GM18909 (cell line): ENCODE measurements around the gene TMEM63A.

Source experiments
- ATAC-seq: cut with Tn5 transposase; IDR thresholded peaks from one replicate; pipeline ENCODE4 v1.9.1; 2021; ENCODE audit warnings: mild to moderate bottlenecking; ENCODE audit not compliant: unreplicated experiment, poor library complexity

TMEM63A gene

DNA sequence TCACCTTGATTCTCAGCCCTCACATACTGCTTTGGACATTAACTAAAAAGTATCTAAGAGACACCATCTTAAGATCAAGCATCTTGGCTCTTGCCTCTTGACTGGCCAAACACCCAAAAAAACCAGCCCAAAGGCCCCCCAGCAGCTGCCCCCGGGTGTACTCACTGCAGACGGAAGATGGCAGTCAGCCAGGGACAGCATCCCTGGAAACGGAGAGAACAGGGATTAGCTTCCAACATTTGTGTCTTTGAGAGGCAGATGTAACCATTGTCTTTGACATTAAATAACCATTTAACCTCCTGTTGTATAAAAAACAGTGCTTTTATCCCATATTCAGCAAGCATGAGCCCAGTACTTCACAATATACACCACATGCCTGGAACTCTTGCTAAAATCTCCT, 11.3 kb downstream of the TMEM63A start:
- ATAC-seq: no peak

DNA sequence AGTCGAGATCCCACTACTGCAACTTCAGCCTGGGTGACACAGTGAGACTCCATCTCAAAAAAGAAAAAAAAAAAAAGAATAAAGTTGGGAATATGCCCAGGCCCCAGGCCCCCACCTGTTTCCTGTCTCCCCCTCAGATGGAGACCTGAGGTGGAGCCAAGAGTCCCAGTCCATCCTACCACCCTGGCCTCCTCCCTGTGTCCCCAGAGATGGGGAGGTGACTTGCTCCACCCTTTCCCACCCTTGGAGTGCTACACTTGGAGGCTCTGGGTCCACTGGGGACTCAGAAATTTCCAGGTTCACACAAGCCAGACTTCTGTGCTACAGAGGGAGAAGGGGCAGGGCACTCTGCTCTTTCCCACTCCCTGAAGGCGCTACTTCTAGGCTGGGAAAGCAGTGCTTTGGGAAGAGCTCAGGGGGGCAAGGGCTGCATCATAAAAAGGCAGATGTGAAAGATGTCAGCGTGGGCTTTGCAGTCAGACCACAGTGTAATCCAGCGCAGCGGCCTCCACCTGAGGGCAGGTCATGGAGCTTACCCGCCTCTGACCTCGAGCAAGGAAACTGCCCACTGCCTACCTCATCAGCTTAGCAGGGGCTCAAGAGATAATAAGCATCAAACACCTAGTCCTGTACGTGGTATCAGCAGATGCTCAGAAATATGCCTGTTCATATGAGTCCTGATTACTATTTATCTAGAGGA, 13.4 kb downstream of the TMEM63A start:
- no peak for ATAC-seq

DNA sequence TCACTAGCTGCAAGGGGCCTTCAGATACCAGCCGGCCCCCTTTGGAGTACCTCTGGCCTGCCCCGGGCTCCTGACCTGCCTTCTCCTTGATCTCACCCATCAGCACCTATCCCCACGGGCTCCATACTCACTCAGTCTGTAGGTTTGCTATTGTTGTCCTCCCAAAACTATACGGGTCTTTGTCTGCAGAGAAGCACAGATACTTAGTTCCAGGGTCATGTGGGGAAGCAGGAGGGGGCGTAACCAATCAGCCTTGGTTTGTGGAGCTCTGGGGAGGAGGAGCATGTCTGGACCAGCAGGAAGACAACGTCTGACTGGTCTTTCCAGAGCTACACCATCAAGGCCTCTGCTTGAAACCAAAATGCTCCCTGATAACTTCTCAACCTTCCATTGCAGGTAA, 15.2 kb downstream of the TMEM63A start:
- no peak for ATAC-seq

DNA sequence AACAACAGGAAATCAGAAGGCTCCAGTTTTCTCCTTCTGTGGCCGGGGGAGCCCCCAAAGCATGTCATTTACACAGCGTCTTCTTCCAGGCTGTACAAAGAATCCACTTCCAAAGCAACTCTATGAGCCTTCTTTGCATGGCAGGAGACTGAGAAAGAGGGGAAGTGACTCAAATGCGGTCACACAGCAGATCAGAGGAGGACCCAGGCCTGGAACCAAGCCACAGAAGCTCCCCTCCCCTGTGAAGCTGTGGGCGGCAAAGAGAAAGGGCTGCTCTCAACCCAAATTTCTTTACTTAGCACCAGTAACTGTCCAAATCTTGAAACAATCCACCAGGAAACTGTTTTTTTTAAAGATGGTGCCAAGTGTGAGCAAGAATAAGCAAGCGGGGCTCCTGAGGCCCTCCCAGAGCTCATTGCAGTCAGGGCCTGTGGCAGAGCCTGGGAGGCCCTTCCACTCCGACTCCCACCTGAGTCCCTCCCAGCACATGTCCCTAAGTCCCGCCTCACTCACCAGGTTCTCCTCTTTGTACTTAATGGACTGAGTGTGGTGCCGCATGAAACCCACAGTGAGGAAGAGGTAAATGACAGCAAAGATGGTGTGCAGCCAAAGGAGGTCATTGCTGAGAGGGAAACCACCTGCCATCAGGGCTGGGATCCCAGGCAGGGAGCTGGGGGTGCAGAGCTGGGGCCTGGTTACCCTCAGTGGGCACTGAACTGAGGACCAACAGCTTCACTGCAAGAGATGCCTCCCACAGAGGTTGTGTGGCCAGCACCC, 15.9 kb downstream of the TMEM63A start:
- no peak for ATAC-seq

DNA sequence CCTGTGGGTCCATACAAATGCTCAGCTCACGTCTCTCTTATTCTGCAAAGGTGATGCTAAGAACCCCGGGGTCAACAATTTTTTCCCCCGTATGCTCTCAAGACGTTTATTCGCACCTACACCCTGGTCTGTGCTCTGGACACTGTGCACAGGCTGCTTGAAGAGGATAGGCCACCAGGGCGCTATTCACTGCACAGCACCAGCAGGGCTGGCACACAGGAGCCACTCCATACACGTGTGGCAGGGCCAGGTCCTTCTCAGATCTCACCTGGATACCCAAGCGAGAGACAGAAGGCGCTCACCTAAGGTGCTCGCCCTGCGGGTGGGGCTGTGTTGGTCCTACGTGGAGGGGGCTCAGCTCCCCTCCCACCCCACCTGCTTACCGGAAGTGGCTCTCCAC, 16.7 kb downstream of the TMEM63A start:
- no peak for ATAC-seq

DNA sequence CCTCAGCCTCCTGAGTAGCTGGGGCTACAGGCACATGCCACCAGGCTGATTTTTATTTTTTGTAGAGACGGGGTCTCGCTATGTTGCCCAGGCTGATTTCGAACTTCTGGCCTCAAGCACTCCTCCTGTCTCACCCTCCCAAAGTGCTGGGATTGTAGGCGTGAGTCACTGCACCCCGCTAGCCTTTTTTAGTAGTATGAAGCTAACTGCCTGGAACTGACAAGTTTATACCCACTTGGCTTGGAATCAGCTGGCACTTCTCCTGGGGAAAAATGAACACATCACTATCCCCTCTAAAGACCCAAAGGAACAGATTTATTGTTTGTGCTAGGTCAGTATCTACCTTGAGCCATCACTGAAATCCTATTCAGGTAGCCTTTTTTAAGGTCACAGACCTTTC, 19.0 kb downstream of the TMEM63A start:
- ATAC-seq: no peak

DNA sequence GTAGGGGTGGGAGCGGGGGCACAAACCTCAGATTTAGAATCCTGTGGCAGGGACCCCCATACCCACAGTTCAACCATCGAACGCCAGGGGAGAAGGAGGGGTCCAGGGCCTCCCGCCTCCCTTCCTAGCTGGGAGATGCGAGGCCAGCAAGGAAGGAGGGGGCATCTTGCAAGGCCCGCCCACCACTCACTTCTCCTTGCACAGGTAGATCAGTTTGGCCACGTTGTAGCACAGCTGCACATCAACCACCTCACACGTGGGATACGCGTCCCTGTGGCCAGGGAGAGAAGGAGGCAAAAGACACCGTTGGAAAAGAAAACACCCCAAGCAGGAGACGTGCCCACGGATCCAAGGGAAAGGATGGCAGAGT, 19.6 kb downstream of the TMEM63A start:
- no peak for ATAC-seq

DNA sequence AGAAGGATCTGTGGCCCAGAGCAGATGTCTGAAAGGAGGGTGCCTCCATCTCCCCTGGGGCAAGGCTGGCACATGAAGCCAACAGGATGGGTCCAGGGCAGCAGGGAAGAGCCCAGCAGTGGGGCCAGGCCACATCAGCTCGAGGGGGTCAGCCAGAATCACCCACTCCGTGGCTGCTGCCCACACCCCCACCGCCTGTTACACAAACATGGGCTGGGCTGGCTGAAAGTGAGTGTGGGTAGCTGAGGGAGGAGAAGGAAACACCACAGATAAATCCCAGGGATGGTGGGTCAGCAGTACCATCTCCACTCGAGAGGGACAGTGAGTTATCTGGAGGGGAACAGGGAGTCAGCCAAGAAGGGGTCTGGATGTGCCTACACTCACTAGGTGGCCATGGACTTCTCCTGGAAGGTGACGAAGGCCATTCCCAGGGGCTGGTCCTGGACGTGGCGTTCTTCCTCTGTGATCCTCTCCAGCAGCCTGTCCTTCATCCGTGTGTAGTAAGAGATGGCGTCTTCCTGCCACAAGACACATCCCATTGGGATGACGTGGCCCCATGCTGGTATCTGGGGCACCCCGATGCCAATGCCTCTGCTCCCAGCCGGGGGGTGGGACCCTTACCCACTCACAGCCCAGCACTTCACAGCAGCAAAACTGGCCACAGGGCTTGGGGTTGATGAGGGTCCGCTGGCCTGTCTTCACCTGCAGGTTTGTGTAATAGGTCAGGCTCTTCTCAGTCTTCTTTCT, 20.2 kb downstream of the TMEM63A start:
- ATAC-seq: no peak

DNA sequence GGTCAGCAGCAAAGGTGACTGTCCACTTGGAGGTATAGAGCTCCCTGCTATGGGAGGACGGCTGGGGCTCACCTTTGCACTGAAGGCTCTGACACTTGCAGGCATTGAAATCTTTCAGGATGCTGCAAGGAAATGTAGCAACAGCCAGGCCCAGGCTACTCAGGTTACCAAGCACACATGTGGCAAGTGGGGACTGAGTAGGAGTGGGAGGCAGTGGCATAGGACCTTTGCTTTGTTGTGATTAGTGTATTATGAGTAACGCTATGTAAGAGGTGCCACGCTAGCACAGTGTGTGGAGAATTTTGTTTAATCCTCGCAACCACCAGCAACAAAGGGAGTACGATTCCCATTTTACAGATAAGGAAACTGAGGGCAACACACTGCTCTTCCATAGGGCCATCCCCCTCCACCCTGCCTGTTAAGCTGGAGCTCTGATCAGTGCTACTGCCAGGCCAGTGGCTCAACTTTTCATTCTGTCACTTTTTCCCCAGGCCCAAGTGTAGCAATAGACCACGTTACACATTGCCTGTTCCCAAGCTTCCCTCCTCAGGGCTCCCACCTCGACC, 21.2 kb downstream of the TMEM63A start:
- ATAC-seq: no peak

DNA sequence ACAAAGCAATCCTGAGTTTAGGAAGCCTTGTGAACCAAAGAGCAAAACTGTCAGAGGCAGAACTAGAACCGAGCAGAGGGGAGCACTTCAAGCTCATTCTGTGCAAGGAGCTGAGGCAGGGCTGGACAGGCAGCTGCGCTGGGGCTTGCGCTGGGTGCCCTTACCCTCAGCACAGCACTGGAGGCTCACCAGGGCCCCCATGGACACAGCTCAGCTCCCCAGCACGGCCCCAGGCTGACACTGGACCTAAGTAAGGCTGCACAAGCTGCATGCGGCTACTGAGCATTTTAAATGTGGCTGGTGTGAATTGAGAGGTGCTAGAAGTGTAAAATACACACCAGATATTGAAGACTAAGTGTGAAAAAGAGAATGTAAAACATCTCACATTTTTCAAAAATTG, 22.1 kb downstream of the TMEM63A start:
- ATAC-seq: no peak

DNA sequence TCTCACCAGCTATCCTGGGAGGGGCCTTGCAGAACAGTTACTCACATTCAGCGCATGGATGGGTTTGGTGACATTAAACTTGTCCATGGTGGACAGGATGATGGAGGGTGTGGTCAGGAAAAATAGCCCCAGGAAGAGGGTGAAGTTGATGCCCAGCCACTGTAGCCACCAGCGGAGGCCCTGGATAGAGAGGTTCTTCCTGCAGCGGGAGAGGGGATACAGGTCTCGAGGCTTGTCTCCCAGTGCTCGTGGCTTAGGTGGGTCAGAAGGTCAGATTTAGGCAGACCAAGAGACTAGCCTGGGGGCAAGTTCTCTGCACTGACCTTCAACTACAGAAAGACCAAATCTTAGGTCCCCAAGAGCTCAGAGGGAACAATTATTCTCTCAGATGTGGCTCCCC, 23.0 kb downstream of the TMEM63A start:
- no peak for ATAC-seq

DNA sequence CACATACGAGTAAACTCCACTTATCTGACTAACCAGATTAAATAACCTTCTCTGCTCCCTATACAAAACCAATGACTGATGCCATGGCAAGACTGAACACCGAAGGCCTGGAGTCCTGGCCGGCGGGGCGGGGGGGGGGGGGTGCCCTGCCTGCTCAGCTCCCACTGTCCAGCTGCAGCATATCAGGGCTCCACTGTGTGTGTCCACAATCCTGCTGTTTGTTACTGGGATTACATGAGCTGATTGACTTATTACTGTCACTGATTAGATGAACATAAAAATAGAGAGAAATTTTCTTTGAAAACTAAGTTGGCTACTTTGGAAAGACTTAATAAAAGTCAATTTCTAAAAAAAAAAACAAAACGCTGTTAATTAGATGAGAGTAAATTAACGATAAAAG, 24.9 kb downstream of the TMEM63A start:
- no peak for ATAC-seq

DNA sequence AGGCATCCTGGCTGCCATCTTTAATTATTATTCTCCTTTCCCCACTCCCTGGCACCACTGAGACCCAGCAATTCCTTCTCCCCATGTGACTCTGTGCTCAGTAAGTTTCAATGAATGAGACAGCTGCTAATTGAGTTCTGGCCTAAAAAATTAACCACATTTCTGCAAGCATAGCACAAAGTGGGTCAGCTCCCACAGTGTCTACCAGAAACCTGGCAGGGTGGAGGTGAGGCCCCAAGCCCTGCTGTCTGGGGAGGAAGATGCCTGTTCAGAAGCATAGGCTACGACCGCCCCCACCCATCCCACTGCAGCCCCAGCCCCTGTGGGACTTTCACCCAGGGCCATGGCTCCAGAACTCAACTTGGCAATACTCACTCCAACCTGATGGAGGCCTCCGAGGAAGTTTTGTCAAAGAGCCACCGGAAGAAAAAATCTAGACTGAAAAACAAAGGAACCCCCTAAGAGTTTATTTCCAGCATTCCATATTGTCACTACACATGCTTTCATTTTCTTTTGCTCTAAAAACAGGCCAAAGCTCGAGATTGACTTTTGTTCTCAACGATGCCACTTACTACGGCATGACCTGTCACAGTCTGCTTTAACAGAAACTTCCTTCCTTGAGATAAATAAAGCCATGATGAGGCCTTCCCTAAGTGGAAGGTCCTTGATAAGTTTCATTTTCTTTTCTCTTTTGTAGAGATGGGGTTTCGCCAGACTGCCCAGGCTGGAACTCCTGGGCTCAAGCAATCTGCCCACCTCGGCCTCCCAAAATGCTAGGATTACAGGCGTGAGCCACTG, 26.5 kb downstream of the TMEM63A start:
- no peak for ATAC-seq

DNA sequence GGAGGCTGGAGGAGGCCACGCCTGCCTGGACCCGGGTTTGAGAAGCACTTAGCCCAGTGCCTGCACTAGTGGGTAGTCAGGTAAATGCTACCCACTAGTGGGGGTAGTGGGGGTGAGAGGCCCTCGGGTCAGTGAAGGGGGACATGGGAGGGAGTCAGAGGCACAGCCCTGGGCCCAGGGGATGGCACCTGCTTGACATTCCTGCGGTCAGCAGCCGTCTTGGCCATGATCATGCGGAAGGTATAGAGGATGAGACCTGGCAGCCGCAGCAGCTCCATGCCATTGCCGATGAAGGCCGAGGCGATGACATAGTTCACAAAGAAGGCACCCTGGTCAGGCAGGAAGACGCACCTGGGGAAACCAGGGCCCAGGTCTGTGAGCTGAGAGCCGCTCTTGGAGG, 28.7 kb downstream of the TMEM63A start:
- ATAC-seq: no peak

DNA sequence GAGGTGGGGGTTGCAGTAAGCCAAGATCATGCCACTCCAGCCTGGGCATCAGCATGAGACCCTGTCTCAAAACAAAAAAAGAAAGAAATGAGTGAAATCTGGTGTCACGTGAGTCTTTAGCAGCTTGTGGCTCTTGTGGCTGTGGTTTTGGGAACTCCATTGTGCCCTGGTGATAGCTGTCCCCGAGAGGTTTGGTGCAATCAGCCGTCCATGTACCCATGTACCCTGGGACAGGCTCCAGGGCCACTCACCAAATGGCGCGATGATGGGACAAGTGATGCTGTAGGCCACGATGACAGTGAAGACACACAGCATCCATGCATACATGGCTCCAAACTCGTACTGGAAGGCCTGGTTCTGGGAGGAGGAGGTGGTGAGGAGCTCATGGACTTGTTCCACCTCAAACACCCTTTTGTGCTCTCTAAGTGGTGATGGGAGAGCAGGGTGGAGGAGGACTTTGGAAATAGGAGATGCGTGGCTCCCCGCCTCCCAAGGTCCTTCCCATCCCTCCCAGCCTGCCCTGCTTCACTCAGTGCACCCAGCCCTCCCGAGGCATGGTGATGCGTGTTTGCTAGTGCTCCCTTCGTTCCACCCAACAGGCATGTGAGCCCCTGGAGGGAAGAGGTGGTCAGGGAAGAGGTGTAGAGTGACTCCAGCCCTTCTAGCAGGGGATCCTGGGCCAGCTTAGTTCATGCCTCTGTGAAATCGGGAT, 29.6 kb downstream of the TMEM63A start:
- ATAC-seq: no peak

DNA sequence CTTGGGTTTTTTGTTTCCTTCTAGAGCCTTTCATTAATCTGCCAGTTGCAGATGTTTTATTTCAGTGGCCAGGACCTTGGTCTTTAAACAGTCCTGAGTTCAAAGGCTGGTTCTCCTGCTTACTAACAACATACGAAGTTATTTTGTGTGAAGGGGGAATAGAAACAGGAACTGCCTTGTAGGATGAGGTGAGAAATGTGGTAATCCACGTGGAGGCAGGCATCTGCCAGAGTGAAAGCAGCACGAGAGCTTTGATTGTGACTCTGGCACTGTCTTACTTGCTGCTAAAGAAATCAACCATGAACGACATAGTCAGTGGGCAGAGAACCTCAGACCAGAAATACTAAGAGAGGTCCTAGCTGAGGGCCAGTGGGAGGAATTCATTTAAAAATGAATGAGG, 30.4 kb downstream of the TMEM63A start:
- ATAC-seq: peak; percentile 67

DNA sequence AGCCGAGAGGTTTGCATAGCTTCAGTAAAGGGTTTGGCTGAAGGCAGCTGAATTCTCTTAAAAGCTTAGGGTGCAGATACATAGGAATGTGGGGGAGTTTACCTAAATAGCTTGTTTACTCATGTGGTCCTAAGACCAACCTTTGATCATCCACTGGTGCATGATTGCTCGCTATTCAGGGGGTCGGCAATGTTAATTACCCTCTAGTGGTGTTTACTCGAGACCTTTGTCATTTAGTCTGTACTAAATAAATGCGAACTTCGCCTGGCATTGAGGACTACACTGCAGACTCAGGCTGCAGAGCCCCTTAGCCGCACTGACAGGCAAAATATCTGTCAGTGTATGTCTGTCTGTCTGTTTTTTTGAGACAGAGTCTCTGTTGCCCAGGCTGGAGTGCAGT, 31.8 kb downstream of the TMEM63A start:
- no peak for ATAC-seq

DNA sequence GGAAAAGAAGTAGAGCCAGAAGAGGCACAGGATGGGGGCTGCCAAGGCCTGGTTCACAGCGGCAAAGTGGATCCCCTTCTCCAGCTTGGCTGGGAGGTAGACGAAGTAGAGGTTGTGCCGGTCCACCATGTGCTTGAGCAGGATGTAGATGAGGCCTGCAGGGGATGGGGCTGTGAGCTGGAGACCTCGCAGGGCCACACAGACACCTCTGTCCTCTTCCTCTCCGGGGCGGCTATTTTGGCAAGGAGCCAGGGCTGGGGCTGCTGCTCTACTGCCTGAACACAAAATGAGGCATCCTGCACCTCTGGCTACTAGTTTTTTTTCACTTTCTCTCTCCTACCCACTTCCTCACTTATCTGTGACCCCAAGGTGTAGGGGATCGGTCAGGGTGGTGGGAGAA, 32.3 kb downstream of the TMEM63A start:
- ATAC-seq: no peak

DNA sequence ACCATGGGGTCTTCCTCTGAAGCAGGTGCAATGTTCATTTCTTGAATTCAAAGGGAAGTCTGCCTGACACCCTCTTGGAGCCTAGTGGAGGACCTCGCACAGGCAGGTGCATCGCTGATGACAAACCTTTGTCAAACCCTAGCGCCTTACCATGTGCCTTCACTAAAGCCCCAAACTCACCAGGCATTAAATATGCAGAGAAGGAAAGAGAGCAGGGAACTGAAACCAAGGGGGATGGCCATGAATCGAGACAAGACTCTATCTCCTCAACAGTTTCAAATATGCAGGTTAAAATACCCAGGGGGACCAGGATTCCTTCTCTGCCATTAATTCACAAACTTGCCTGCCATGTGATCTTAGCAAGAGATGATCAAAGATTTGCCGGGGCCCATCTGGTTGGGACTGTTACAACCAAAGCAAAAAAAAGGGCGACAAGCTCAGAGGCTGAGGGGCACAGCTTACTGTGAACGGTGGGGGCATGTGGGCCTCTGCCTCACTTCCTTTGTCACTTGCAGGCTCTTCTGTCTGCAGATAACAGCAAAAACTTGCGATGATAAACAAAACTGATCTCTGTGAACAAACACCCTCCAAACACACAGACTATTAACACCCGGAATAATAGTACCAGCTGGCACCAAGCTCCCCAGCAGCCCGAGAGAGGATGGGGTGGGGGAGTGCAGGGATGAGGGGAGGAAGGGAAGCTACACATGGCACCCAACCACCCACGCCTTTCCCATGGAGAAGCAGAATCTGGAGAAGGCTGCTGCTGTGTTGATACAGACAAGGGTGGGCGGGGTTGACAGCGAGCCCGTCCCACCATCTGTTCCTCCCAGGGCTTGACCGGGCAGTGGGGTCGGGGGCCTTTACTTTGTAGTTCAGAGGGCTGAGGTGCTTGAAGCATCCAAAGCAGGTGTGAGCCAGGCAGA, 33.9 kb downstream of the TMEM63A start:
- peak; percentile 68 for ATAC-seq
